Sigmoid colon (tissue), 4 donors: ENCODE data around the gene BMERB1.
"Not testable (repeated sequence)": the region's sequence is repeated elsewhere in the genome, so short reads cannot be mapped to it uniquely, and the experiment has no call there.

Experiments used
- CTCF ChIP-seq, 4 experiments: fragments of 450-650 bp in 3 of 4; fragments of 200-600 bp in 1 of 4; IDR thresholded peaks; one replicate each; pipeline ENCODE4 v1.5.1; 2016 to 2019; ENCODE audit warnings: antibody characterized with exemption in 4 of 4, mild to moderate bottlenecking in 3 of 4, moderate library complexity in 2 of 4
- EP300 ChIP-seq, 4 donors: sonication (generic); formaldehyde crosslinking; IDR thresholded peaks; one replicate each; pipeline ENCODE4 v1.6.1; 2017; ENCODE audit warnings: antibody characterized with exemption in 4 of 4
- POLR2A ChIP-seq, 2 donors: fragments of 450-650 bp; IDR thresholded peaks; one replicate each; pipeline ENCODE4 v1.6.1; 2016; ENCODE audit warnings: antibody characterized with exemption in 2 of 2, mild to moderate bottlenecking in 2 of 2, moderate library complexity in 2 of 2
- POLR2AphosphoS5 ChIP-seq, 4 donors: sonication (generic); formaldehyde crosslinking; IDR thresholded peaks; one replicate each; pipeline ENCODE4 v1.6.1; 2017; ENCODE audit warnings: antibody characterized with exemption in 4 of 4

GRCh38 chr16:15454933-15455332, 20.5 kb downstream of the BMERB1 start:
- TF ChIP-seq CTCF, EP300, POLR2A, POLR2AphosphoS5 (IDR thresholded peaks at IDR 0.05): not testable (repeated sequence)
